HL-60 (cell line): ENCODE measurements around the gene ORMDL1.

ENCODE experiments used
- DNase-seq, 2 experiments: peaks; one replicate each; pipeline ENCODE4 v3.0.0-alpha.2; 2010 to 2020; ENCODE audit warnings: low read depth in 1 of 2, low spot score in 1 of 2
- H3K27ac ChIP-seq: fragments of 250-450 bp; sonication (Bioruptor Pico); replicated peaks from 2 replicates; pipeline ENCODE4 v1.5.1; 2020; ENCODE audit warnings: mild to moderate bottlenecking, moderate library complexity
- H3K27me3 ChIP-seq: fragments of 250-450 bp; sonication (Bioruptor Pico); 2 replicates; pipeline ENCODE4 v1.5.1; 2021; ENCODE audit warnings: mild to moderate bottlenecking, moderate library complexity; ENCODE audit not compliant: insufficient read depth, poor library complexity, severe bottlenecking
- H3K4me3 ChIP-seq: replicated peaks from 2 replicates; pipeline ENCODE4 v1.5.1; 2011; ENCODE audit warnings: mild to moderate bottlenecking, control low read depth, low read length; ENCODE audit not compliant: insufficient read depth
- GABPA ChIP-seq: IDR thresholded peaks from 2 replicates; pipeline ENCODE4 v1.6.1; 2012; ENCODE audit warnings: low read depth
- POLR2AphosphoS5 ChIP-seq: IDR thresholded peaks from 2 replicates; pipeline ENCODE4 v1.6.1; 2012; ENCODE audit warnings: low read depth
- REST ChIP-seq: IDR thresholded peaks from 2 replicates; pipeline ENCODE4 v1.6.1; 2012; ENCODE audit warnings: low read depth; ENCODE audit not compliant: insufficient replicate concordance
- SPI1 ChIP-seq: IDR thresholded peaks from 2 replicates; pipeline ENCODE4 v1.6.1; 2012; ENCODE audit warnings: low read depth, mild to moderate bottlenecking, borderline replicate concordance
- TF ChIP-seq, protein P1 (sequence below): IDR thresholded peaks from one replicate; pipeline ENCODE4 v1.5.1; 2011; ENCODE audit warnings: low read length, control low read depth, inconsistent platforms; ENCODE audit not compliant: insufficient read depth

ORMDL1 gene

GRCh38 chr2:189802396-189802912, 18.3 kb upstream of the ORMDL1 start:
- H3K27ac ChIP-seq: no peak overlapping the region
- no peak overlapping the region for H3K4me3 ChIP-seq
- H3K27me3 ChIP-seq: no peaks in the 10 kb centered on the region
- TF ChIP-seq SPI1: no peak
- TF ChIP-seq, protein P1, sequence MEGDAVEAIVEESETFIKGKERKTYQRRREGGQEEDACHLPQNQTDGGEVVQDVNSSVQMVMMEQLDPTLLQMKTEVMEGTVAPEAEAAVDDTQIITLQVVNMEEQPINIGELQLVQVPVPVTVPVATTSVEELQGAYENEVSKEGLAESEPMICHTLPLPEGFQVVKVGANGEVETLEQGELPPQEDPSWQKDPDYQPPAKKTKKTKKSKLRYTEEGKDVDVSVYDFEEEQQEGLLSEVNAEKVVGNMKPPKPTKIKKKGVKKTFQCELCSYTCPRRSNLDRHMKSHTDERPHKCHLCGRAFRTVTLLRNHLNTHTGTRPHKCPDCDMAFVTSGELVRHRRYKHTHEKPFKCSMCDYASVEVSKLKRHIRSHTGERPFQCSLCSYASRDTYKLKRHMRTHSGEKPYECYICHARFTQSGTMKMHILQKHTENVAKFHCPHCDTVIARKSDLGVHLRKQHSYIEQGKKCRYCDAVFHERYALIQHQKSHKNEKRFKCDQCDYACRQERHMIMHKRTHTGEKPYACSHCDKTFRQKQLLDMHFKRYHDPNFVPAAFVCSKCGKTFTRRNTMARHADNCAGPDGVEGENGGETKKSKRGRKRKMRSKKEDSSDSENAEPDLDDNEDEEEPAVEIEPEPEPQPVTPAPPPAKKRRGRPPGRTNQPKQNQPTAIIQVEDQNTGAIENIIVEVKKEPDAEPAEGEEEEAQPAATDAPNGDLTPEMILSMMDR: no peak
- no peak for TF ChIP-seq REST
- no peak for TF ChIP-seq GABPA
- no peak for TF ChIP-seq POLR2AphosphoS5
- no peak for DNase-seq

DNA sequence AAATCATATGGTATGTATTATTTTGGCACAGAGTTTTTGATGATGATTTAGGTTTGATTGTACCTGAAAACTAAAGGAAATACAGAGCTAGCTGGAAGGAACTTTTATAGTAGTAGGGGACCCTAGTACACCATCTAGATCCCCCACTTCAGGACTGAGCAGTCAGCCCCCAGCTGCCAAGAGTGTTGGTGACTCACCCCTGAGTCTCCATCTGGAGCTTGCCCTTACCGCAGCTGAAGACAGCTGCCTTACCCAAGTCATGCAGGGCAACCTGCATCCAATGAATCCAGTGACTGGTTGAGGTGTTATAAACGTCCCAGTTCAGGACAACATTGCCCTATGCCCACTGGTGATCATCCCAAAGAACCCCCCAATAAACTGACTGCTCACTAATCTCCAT, 15.4 kb upstream of the ORMDL1 start:
- no peak overlapping the region for H3K4me3 ChIP-seq
- H3K27me3 ChIP-seq: no peaks in the 10 kb centered on the region
- H3K27ac ChIP-seq: no peak overlapping the region
- no peak for DNase-seq
- TF ChIP-seq, protein P1: no peak
- no peak for TF ChIP-seq REST
- TF ChIP-seq SPI1: no peak
- TF ChIP-seq POLR2AphosphoS5: no peak
- TF ChIP-seq GABPA: no peak

DNA sequence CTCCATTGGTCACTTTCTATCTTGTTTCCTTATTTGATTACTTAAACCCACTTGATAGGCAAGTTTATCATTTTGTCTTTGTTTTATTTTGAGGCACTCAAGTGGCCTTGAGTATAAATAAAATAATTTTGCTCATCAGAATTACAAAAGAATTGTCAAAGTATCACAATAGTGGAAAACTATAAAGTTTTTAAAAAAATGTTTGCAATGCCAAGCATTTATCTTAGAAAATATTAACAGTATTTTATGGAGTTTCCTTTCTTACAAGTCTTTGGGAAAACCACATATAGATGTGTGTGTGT, 14.8 kb upstream of the ORMDL1 start:
- no peak overlapping the region for H3K4me3 ChIP-seq
- no peak overlapping the region for H3K27ac ChIP-seq
- DNase-seq: no peak
- no peaks in the 10 kb centered on the region for H3K27me3 ChIP-seq
- TF ChIP-seq SPI1: no peak
- no peak for TF ChIP-seq REST
- TF ChIP-seq, protein P1: no peak
- TF ChIP-seq GABPA: no peak
- TF ChIP-seq POLR2AphosphoS5: no peak
